Fibroblast of skin of scalp (primary cell): ENCODE measurements around the gene GALNT9.
"Not testable (repeated sequence)": the region's sequence is repeated elsewhere in the genome, so short reads cannot be mapped to it uniquely, and the experiment has no call there.

ENCODE experiments used
- DNase-seq: peaks from one replicate; pipeline ENCODE4 v3.0.0-alpha.2; 2013

GALNT9 gene

GRCh38 chr12:132195242-132195641 lies 134.1 kb downstream of the GALNT9 start:
- not testable (repeated sequence) for DNase-seq

GRCh38 chr12:132194556-132194955 lies 134.8 kb downstream of the GALNT9 start:
- DNase-seq, result no peak

GRCh38 chr12:132194056-132194455 lies 135.3 kb downstream of the GALNT9 start:
- no peak for DNase-seq

- no peak for DNase-seq
Measured at GRCh38 chr12:132191715-132192553, 137.5 kb downstream of the GALNT9 start.

GRCh38 chr12:132190834-132191500 lies 138.4 kb downstream of the GALNT9 start:
- no peak for DNase-seq

GRCh38 chr12:132190012-132190755 lies 139.2 kb downstream of the GALNT9 start:
- no peak for DNase-seq

GRCh38 chr12:132189378-132190011 lies 139.9 kb downstream of the GALNT9 start:
- DNase-seq, result peak; percentile 81

- no peak for DNase-seq
Measured at GRCh38 chr12:132188916-132189325, 140.5 kb downstream of the GALNT9 start.

- DNase-seq, result no peak
Measured at GRCh38 chr12:132188451-132188901, 140.9 kb downstream of the GALNT9 start.

GRCh38 chr12:132187646-132188450 lies 141.5 kb downstream of the GALNT9 start:
- DNase-seq, result no peak

GRCh38 chr12:132186857-132187620 lies 142.3 kb downstream of the GALNT9 start:
- DNase-seq, result no peak

- no peak for DNase-seq
Measured at GRCh38 chr12:132186208-132186856, 143.1 kb downstream of the GALNT9 start.

GRCh38 chr12:132185705-132186104 lies 143.7 kb downstream of the GALNT9 start:
- no peak for DNase-seq

- no peak for DNase-seq
Measured at GRCh38 chr12:132182711-132183365, 146.6 kb downstream of the GALNT9 start.

GRCh38 chr12:132182206-132182710 lies 147.1 kb downstream of the GALNT9 start:
- DNase-seq, result no peak

- no peak for DNase-seq
Measured at GRCh38 chr12:132181570-132182200, 147.7 kb downstream of the GALNT9 start.

GRCh38 chr12:132180648-132181546 lies 148.5 kb downstream of the GALNT9 start:
- DNase-seq, result no peak
